ENCODE results near the gene RPS21. TPM values are rescaled to one million over a fixed set of nuclear protein-coding genes. Genes with fewer than 3 reads are reported as not detected.

RPS21 gene
- total and polyA plus RNA-seq, 4 donors: 222 to 4,827 (median 2,651) TPM

DNA sequence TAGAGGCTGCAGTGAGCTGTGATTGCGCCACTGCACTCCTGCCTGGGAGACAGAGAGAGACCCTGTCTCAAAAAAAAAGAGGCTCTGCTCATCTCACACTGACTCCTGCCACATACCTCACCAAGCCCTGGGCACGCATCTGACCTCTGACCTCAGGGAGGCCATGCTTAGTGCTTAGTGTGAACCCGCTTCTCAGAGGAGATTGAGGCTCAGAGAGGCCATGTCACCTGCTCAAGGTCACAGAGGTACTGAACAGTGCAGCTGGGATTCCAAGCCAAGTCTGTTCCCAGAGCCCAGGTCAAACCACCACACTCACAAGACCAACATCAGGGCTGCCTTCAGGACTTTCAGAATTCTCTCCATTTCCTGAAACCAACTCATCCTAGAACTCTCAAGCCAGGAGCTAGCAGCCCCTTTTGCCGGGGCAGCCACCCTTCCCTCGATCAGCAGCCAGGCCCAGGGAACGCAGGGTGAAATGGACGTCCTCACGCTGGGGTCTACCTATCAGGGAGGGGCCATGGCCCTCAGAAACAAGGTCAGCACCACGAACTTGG, 17.3 kb downstream of the RPS21 start:
- DNase-seq (no peak), ATAC-seq (ENCODE audit: insufficient read depth, low FRiP score) (no peak)
- Histone ChIP-seq H3K27me3 (ENCODE audit: control insufficient read depth in 3 of 3, insufficient read depth in 3 of 3, low read length in 2 of 3) (no peaks in the 10 kb centered on the region), H3K27ac (ENCODE audit: low read depth in 1 of 2, low read length in 1 of 2) (no peak overlapping the region), H3K9ac (ENCODE audit: insufficient read depth in 1 of 2, low read length in 2 of 2) (no peak overlapping the region), H3K4me3 (no peak overlapping the region), H3K36me3 (ENCODE audit: control insufficient read depth in 4 of 4, insufficient read depth in 4 of 4, low read length in 4 of 4) (peaks cover 0 to 9% (median 4%) of the 10 kb centered on the region in 4 donors), H3K9me3 (ENCODE audit: control insufficient read depth in 4 of 4, insufficient read depth in 3 of 4, low read length in 3 of 4) (no peaks in the 10 kb centered on the region), H3K4me1 (ENCODE audit: control insufficient read depth in 5 of 5, insufficient read depth in 5 of 5, low read length in 5 of 5) (peaks cover 0 to 39% (median 4%) of the 10 kb centered on the region in 5 donors)
- 93 to 99% methylated on average over 9 of the region's 9 CpGs for WGBS, 2 donors
- TF ChIP-seq, protein P1, sequence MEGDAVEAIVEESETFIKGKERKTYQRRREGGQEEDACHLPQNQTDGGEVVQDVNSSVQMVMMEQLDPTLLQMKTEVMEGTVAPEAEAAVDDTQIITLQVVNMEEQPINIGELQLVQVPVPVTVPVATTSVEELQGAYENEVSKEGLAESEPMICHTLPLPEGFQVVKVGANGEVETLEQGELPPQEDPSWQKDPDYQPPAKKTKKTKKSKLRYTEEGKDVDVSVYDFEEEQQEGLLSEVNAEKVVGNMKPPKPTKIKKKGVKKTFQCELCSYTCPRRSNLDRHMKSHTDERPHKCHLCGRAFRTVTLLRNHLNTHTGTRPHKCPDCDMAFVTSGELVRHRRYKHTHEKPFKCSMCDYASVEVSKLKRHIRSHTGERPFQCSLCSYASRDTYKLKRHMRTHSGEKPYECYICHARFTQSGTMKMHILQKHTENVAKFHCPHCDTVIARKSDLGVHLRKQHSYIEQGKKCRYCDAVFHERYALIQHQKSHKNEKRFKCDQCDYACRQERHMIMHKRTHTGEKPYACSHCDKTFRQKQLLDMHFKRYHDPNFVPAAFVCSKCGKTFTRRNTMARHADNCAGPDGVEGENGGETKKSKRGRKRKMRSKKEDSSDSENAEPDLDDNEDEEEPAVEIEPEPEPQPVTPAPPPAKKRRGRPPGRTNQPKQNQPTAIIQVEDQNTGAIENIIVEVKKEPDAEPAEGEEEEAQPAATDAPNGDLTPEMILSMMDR (IDR thresholded peaks at IDR 0.05; ENCODE audit: control extremely low read depth, extremely low read depth): no peak

GRCh38 chr20:62404761-62405107, 17.8 kb downstream of the RPS21 start:
- DNase-seq: no peak
- 89 to 96% methylated on average over 11 to 12 of the region's 12 CpGs for WGBS, 2 donors
- Histone ChIP-seq H3K9me3 (ENCODE audit: control insufficient read depth in 4 of 4, insufficient read depth in 3 of 4, low read length in 3 of 4) (no peaks in the 10 kb centered on the region), H3K4me3 (no peak overlapping the region), H3K36me3 (ENCODE audit: control insufficient read depth in 4 of 4, insufficient read depth in 4 of 4, low read length in 4 of 4) (peaks cover 0 to 9% (median 4%) of the 10 kb centered on the region in 4 donors), H3K9ac (ENCODE audit: insufficient read depth in 1 of 2, low read length in 2 of 2) (no peak overlapping the region), H3K27me3 (ENCODE audit: control insufficient read depth in 3 of 3, insufficient read depth in 3 of 3, low read length in 2 of 3) (no peaks in the 10 kb centered on the region), H3K4me1 (ENCODE audit: control insufficient read depth in 5 of 5, insufficient read depth in 5 of 5, low read length in 5 of 5) (peaks cover 0 to 41% (median 4%) of the 10 kb centered on the region in 5 donors), H3K27ac (ENCODE audit: low read depth in 1 of 2, low read length in 1 of 2) (no peak overlapping the region)
- TF ChIP-seq, protein P1 (IDR thresholded peaks at IDR 0.05; ENCODE audit: control extremely low read depth, extremely low read depth): no peak
- ATAC-seq (ENCODE audit: insufficient read depth, low FRiP score): no peak

GRCh38 chr20:62405108-62405980, 18.4 kb downstream of the RPS21 start:
- WGBS, 2 donors: 67% methylated on average over 23 of the region's 23 CpGs

More at GRCh38 chr20:62405108-62405980, 18.4 kb downstream of the RPS21 start:
- TF ChIP-seq, protein P1 (IDR thresholded peaks at IDR 0.05; ENCODE audit: control extremely low read depth, extremely low read depth): peak; percentile 4
- H3K27ac ChIP-seq (ENCODE audit: low read depth in 1 of 2, low read length in 1 of 2): peak overlapping the region in 1 of 2 donors; percentile 14
- no peaks in the 10 kb centered on the region for H3K27me3 ChIP-seq (ENCODE audit: control insufficient read depth in 3 of 3, insufficient read depth in 3 of 3, low read length in 2 of 3)
- no peaks in the 10 kb centered on the region for H3K9me3 ChIP-seq (ENCODE audit: control insufficient read depth in 4 of 4, insufficient read depth in 3 of 4, low read length in 3 of 4)
- DNase-seq (peak; percentile 42 to 62 (median 58)), ATAC-seq (ENCODE audit: insufficient read depth, low FRiP score) (no peak)
- H3K4me3 ChIP-seq: no peak overlapping the region
- peaks cover 0 to 9% (median 3%) of the 10 kb centered on the region in 4 donors for H3K36me3 ChIP-seq (ENCODE audit: control insufficient read depth in 4 of 4, insufficient read depth in 4 of 4, low read length in 4 of 4)
- H3K9ac ChIP-seq (ENCODE audit: insufficient read depth in 1 of 2, low read length in 2 of 2): no peak overlapping the region
- peaks cover 0 to 47% (median 4%) of the 10 kb centered on the region in 5 donors for H3K4me1 ChIP-seq (ENCODE audit: control insufficient read depth in 5 of 5, insufficient read depth in 5 of 5, low read length in 5 of 5)
